HPDE6-E6E7 (cell line): ENCODE results near the gene MESD.

ENCODE experiments used
- DNase-seq: peaks from one replicate; pipeline ENCODE4 v3.0.0; 2011; ENCODE audit warnings: missing footprints; ENCODE audit errors: extremely low spot score

Gene MESD

GRCh38 chr15:80904998-80905397 is 84.6 kb downstream of the MESD start:
- DNase-seq = no peak

GRCh38 chr15:80902298-80902801 is 87.3 kb downstream of the MESD start:
- no peak for DNase-seq

DNA sequence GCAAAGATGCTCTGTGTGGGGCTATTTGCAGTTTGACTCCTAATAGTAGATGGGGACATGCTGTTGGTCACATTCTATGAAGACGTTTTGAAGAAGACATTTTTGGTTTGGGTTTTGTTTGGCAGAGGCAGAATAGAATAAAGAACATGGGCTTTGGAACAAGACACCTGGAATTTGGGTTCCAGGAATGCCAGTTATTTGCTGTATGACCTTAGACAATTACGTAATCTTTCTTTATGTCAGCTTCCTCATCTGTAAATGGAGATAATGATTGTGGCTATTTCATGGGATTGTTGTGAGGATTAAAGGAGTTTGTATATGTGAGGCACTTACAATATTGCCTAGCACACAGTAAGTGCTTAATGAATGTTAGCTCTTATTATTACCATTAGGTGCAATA is 91.6 kb downstream of the MESD start:
- no peak for DNase-seq
